ENCODE data around the gene LYSMD4. TPM values are rescaled to one million over a fixed set of nuclear protein-coding genes. Genes with fewer than 3 reads are reported as not detected.
A peak's percentile ranks its signal among the peaks of the same experiment; 100 is the strongest.

The LYSMD4 gene
- total and polyA plus RNA-seq, 2 of the 13 experiments (the other 11 are each of a cell fraction or from before 2014, with no cell fraction given), result 7.4 to 8.5 TPM

DNA sequence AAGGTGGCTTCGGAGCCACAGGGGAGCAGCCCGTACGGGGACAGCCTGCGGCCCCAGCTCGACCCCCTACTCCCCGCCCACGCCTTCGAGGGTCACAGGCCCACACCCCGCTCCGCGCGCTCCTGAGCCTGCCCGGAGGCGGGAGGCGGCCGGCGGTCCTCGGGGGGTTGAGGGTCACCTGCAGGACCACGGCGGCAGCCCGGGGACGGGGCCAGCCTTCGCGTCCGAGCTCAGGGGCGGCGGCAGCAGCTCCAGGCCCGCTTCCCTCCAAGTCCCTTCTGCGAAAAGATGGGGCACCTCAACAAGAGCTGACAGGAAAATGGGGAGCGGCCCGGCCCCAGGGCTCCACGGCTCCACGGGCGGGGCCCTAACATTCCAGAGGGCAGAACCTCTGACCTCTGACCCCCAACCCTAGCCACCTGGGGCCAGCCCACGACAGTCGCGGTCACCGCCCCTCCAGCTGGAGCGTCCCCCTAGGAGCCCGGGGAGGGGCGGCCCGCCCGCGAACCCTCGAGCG is 428 bp downstream of the LYSMD4 start (continued):
- no peak; the same call in 1 of the 2 replicates for TF ChIP-seq ZNF777 (CRISPR knock-in tag; IDR thresholded peaks at IDR 0.05)
- TF ChIP-seq, protein P1, sequence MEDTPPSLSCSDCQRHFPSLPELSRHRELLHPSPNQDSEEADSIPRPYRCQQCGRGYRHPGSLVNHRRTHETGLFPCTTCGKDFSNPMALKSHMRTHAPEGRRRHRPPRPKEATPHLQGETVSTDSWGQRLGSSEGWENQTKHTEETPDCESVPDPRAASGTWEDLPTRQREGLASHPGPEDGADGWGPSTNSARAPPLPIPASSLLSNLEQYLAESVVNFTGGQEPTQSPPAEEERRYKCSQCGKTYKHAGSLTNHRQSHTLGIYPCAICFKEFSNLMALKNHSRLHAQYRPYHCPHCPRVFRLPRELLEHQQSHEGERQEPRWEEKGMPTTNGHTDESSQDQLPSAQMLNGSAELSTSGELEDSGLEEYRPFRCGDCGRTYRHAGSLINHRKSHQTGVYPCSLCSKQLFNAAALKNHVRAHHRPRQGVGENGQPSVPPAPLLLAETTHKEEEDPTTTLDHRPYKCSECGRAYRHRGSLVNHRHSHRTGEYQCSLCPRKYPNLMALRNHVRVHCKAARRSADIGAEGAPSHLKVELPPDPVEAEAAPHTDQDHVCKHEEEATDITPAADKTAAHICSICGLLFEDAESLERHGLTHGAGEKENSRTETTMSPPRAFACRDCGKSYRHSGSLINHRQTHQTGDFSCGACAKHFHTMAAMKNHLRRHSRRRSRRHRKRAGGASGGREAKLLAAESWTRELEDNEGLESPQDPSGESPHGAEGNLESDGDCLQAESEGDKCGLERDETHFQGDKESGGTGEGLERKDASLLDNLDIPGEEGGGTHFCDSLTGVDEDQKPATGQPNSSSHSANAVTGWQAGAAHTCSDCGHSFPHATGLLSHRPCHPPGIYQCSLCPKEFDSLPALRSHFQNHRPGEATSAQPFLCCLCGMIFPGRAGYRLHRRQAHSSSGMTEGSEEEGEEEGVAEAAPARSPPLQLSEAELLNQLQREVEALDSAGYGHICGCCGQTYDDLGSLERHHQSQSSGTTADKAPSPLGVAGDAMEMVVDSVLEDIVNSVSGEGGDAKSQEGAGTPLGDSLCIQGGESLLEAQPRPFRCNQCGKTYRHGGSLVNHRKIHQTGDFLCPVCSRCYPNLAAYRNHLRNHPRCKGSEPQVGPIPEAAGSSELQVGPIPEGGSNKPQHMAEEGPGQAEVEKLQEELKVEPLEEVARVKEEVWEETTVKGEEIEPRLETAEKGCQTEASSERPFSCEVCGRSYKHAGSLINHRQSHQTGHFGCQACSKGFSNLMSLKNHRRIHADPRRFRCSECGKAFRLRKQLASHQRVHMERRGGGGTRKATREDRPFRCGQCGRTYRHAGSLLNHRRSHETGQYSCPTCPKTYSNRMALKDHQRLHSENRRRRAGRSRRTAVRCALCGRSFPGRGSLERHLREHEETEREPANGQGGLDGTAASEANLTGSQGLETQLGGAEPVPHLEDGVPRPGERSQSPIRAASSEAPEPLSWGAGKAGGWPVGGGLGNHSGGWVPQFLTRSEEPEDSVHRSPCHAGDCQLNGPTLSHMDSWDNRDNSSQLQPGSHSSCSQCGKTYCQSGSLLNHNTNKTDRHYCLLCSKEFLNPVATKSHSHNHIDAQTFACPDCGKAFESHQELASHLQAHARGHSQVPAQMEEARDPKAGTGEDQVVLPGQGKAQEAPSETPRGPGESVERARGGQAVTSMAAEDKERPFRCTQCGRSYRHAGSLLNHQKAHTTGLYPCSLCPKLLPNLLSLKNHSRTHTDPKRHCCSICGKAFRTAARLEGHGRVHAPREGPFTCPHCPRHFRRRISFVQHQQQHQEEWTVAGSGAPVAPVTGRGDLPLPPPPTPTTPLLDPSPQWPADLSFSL (CRISPR knock-in tag; IDR thresholded peaks at IDR 0.05), result no peak
- TF ChIP-seq, protein P2, sequence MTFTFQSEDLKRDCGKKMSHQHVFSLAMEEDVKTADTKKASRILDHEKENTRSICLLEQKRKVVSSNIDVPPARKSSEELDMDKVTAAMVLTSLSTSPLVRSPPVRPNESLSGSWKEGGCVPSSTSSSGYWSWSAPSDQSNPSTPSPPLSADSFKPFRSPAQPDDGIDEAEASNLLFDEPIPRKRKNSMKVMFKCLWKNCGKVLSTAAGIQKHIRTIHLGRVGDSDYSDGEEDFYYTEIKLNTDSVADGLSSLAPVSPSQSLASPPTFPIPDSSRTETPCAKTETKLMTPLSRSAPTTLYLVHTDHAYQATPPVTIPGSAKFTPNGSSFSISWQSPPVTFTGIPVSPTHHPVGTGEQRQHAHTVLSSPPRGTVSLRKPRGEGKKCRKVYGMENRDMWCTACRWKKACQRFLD (CRISPR knock-in tag; IDR thresholded peaks at IDR 0.05; ENCODE audit: borderline replicate concordance), result 0 out of 2 replicates have a peak, but pooled peaks have one; percentile 43
- TF ChIP-seq, protein P3, sequence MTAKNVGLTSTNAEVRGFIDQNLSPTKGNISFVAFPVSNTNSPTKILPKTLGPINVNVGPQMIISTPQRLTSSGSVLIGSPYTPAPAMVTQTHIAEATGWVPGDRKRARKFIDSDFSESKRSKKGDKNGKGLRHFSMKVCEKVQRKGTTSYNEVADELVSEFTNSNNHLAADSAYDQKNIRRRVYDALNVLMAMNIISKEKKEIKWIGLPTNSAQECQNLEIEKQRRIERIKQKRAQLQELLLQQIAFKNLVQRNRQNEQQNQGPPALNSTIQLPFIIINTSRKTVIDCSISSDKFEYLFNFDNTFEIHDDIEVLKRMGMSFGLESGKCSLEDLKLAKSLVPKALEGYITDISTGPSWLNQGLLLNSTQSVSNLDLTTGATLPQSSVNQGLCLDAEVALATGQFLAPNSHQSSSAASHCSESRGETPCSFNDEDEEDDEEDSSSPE (CRISPR knock-in tag; IDR thresholded peaks at IDR 0.05), result peak; percentile 11; the same call in 1 of the 2 replicates
- TF ChIP-seq REPIN1 (CRISPR knock-in tag; IDR thresholded peaks at IDR 0.05; ENCODE audit: borderline replicate concordance, low read depth), result no peak
- TF ChIP-seq, protein P4, sequence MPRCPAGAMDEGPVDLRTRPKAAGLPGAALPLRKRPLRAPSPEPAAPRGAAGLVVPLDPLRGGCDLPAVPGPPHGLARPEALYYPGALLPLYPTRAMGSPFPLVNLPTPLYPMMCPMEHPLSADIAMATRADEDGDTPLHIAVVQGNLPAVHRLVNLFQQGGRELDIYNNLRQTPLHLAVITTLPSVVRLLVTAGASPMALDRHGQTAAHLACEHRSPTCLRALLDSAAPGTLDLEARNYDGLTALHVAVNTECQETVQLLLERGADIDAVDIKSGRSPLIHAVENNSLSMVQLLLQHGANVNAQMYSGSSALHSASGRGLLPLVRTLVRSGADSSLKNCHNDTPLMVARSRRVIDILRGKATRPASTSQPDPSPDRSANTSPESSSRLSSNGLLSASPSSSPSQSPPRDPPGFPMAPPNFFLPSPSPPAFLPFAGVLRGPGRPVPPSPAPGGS (CRISPR knock-in tag; IDR thresholded peaks at IDR 0.05), result no peak
- TF ChIP-seq RNF2 (conservative IDR thresholded peaks at IDR 0.05; ENCODE audit: low read depth), result peak; percentile 61; the same call in 1 of the 2 replicates
- no peak for TF ChIP-seq ZNF841 (CRISPR knock-in tag; IDR thresholded peaks at IDR 0.05; ENCODE audit: borderline replicate concordance)
- TF ChIP-seq ZKSCAN8 (CRISPR knock-in tag; IDR thresholded peaks at IDR 0.05; ENCODE audit: borderline replicate concordance), result no peak
- TF ChIP-seq, protein P5, sequence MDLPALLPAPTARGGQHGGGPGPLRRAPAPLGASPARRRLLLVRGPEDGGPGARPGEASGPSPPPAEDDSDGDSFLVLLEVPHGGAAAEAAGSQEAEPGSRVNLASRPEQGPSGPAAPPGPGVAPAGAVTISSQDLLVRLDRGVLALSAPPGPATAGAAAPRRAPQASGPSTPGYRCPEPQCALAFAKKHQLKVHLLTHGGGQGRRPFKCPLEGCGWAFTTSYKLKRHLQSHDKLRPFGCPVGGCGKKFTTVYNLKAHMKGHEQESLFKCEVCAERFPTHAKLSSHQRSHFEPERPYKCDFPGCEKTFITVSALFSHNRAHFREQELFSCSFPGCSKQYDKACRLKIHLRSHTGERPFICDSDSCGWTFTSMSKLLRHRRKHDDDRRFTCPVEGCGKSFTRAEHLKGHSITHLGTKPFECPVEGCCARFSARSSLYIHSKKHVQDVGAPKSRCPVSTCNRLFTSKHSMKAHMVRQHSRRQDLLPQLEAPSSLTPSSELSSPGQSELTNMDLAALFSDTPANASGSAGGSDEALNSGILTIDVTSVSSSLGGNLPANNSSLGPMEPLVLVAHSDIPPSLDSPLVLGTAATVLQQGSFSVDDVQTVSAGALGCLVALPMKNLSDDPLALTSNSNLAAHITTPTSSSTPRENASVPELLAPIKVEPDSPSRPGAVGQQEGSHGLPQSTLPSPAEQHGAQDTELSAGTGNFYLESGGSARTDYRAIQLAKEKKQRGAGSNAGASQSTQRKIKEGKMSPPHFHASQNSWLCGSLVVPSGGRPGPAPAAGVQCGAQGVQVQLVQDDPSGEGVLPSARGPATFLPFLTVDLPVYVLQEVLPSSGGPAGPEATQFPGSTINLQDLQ (CRISPR knock-in tag; IDR thresholded peaks at IDR 0.05), result no peak
- TF ChIP-seq ZNF747 (CRISPR knock-in tag; IDR thresholded peaks at IDR 0.05; ENCODE audit: borderline replicate concordance), result peak; percentile 79
- TF ChIP-seq SOX5 (CRISPR knock-in tag; IDR thresholded peaks at IDR 0.05; ENCODE audit: borderline replicate concordance), result no peak
- TF ChIP-seq, protein P6, sequence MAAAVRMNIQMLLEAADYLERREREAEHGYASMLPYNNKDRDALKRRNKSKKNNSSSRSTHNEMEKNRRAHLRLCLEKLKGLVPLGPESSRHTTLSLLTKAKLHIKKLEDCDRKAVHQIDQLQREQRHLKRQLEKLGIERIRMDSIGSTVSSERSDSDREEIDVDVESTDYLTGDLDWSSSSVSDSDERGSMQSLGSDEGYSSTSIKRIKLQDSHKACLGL (CRISPR knock-in tag; IDR thresholded peaks at IDR 0.05), result peak; percentile 58
- TF ChIP-seq, protein P7, sequence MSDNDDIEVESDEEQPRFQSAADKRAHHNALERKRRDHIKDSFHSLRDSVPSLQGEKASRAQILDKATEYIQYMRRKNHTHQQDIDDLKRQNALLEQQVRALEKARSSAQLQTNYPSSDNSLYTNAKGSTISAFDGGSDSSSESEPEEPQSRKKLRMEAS (IDR thresholded peaks at IDR 0.05), result no peak; the same call in 1 of the 2 replicates

All from HepG2 (cell line).